PC-9 (cell line): ENCODE results near the gene FLT3.

Source experiments
- CTCF ChIP-seq: fragments of 200-600 bp; sonication (generic); conservative IDR thresholded peaks from 2 replicates; pipeline ENCODE4 v1.6.1; 2017; ENCODE audit warnings: mixed run types, antibody characterized with exemption, mild to moderate bottlenecking, moderate library complexity
- EZH2 ChIP-seq: fragments of 200-600 bp; sonication (generic); IDR thresholded peaks from 2 replicates; pipeline ENCODE4 v1.8.0; 2017; ENCODE audit warnings: antibody characterized with exemption, low read depth

GRCh38 chr13:28099396-28100149, 803 bp downstream of the FLT3 start:
- TF ChIP-seq CTCF (no peak), EZH2 (no peak)
